Epithelial cell of proximal tubule (primary cell): Measurements from ENCODE around the gene PPIH. TPM values are rescaled to one million over a fixed set of nuclear protein-coding genes. Genes with fewer than 3 reads are reported as not detected.

Experiments used
- DNase-seq: peaks from one replicate; pipeline ENCODE4 v3.0.0-alpha.2; 2011; ENCODE audit warnings: low read depth
- H3K4me3 ChIP-seq: 2 replicates; pipeline ENCODE4 v1.5.1; 2011; ENCODE audit warnings: low read depth, mild to moderate bottlenecking, low read length
- total RNA-seq: library from RNA; depleted of rRNA; stranded (reverse); fragments of >200 nt; gene quantifications from 2 replicates; pipeline ENCODE4 v1.2.3, GENCODE V29; 2015
- TF ChIP-seq, protein P1 (sequence below): conservative IDR thresholded peaks from 2 replicates; pipeline ENCODE4 v1.5.1; 2012; ENCODE audit warnings: low read depth, mild to moderate bottlenecking, low read length

PPIH gene
- total RNA-seq, 1 donor from 2014 or later: 76.7 TPM

DNA sequence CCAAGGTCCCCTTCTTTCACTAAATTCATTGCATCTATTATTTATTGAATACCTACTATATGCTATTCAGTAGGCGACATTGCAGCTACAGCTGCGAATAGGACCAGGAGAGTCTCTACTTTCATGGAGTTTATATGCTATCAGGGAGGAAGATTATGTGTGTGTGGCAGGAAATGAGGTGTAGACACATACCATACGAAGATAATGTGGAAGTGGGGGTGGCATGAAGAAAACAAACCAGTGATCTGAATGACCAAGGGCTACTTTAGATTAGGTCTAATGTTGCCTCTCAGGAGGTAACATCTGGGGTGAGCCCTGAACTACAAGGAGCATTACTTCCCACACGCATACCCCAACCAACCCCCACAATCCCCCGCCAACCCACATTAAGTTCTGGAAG, 1.0 kb upstream of the PPIH start:
- no peak for DNase-seq
- TF ChIP-seq, protein P1, sequence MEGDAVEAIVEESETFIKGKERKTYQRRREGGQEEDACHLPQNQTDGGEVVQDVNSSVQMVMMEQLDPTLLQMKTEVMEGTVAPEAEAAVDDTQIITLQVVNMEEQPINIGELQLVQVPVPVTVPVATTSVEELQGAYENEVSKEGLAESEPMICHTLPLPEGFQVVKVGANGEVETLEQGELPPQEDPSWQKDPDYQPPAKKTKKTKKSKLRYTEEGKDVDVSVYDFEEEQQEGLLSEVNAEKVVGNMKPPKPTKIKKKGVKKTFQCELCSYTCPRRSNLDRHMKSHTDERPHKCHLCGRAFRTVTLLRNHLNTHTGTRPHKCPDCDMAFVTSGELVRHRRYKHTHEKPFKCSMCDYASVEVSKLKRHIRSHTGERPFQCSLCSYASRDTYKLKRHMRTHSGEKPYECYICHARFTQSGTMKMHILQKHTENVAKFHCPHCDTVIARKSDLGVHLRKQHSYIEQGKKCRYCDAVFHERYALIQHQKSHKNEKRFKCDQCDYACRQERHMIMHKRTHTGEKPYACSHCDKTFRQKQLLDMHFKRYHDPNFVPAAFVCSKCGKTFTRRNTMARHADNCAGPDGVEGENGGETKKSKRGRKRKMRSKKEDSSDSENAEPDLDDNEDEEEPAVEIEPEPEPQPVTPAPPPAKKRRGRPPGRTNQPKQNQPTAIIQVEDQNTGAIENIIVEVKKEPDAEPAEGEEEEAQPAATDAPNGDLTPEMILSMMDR: no peak
- peak overlapping the region; percentile 98 for H3K4me3 ChIP-seq

DNA sequence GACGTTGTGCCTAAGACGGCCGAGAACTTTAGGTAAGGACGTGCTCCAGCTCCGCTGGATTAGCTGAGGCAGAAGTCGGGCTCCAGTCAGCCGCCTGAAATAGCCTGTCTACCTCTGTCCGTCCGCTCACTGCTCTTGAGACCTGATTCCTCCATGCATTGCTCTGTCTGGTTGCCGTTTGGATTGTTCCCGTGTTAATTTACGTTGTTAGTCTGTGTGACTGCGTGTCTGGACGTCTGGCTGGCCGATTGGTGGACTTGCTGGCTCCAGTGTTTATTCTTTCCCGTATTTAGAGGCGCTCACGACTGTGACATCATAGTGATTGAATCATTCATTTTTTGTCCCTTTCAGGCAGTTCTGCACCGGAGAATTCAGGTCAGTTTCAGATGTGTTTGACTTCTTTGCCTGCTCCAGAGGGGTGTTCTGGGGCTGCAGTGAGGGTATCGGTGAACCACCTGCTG, 684 bp downstream of the PPIH start:
- H3K4me3 ChIP-seq: peak overlapping the region; percentile 98
- TF ChIP-seq, protein P1: no peak
- no peak for DNase-seq

DNA sequence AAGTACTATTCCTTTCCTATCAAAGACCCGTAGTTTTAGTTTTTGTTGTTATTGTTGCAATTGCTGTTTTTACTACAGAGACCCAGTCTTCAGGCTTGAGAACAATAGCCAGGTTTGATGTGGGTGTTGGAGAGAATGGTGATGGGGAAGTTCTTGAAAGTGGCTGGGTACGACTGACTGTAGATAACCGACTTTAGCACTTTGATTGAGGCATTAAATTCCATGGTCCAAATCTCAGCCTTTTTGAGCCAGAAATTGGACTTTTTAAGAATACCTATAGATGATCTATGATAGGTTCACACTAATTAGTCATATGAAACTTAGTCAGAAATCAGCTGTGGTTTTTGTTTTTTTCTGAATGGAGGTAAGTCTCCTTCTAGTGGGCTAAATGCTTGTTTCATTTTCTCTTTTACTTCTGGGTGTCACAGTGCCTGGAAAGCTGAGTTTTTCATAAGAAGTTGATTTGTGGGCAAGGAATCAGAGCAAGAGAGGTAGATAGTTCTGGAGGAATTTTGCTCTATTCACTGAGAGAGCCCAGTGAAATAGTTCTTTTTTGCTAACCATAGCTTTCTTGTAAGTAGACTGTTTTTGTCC, 2.8 kb downstream of the PPIH start:
- TF ChIP-seq, protein P1: no peak
- H3K4me3 ChIP-seq: no peak overlapping the region
- no peak for DNase-seq

DNA sequence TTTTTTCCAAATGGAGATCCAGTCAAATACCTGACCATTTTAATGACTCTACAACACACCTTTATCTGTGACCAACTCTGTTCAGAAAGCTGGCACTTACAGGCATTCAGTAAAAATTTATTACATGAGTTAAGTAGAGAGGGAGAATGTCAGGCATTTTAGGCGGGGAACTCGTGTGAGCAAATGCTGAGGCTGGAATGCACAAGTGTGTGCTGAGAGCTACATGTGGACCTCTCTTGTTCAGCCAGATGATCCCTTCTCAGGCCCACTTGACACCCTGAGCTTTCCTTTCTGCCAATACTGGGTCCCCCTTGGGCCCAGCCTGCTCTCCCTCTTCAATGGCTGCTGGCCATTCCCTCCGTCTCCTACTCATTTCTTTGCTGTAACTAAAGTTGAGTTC, 11.7 kb downstream of the PPIH start:
- TF ChIP-seq, protein P1: no peak
- H3K4me3 ChIP-seq: no peak overlapping the region
- DNase-seq: no peak

DNA sequence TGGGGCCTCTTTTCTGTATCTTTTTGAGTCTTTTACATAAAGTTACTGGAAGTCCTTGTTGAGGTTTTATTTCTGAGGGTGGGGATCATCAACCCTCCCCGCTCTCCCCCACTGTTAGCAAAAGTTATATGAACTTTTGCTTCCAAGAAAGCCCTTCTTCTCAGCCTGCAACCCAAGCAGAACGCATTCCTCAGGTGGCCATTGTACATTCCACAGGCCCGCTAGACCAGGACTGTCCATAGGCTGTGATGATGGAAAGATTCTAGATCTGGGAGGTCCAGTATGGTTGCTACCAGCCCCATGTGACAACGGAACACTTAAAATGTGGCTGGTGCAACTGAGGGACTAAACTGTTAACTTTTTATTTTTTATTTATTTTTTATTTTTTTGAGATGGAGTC, 12.2 kb downstream of the PPIH start:
- TF ChIP-seq, protein P1: no peak

DNA sequence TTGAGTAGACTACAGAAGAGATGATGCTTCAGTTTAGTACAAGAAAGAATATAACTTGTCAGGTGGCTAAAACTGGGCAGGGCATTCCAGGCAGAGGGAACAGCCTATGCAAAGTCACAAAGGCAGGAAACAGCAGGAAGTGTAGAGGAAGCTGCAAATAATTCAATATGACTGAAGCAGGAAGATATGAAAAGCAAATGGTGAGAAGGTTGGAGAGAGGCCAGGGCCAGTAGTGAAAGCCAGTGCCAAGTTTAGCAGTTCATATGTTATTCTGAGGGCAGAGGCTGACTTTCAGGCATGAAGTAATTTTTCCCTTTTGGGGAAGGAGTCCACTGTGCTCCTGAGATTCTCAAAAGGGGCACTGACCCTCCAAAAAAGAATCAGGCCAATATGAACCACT, 16.0 kb downstream of the PPIH start:
- no peak overlapping the region for H3K4me3 ChIP-seq
- DNase-seq: no peak
- TF ChIP-seq, protein P1: no peak

More for the DNA sequence above, 12.2 kb downstream of the PPIH start:
- DNase-seq: no peak
- no peak overlapping the region for H3K4me3 ChIP-seq

DNA sequence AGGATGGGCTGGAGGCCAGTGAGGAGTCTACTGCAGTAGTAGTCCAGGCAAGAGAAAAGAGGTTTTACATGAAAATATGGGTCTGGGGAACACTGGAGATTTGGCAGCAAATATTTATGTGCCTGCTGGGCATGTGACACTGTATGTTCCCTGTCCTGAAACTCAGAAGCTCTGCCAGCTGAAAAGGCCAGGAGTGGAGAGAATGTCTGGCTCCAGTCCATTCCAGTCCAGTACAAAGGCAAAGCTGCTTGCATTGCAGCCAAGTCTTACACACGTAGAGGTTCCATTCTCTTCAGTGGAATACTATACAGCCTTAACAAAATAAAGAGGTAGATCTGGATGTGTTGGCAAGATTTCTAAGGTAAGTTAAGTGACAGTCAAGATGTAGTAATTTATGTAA, 16.5 kb downstream of the PPIH start:
- no peak overlapping the region for H3K4me3 ChIP-seq
- TF ChIP-seq, protein P1: no peak
- no peak for DNase-seq
